ENCODE results near the gene LARP4B. TPM values are rescaled to one million over a fixed set of nuclear protein-coding genes. Genes with fewer than 3 reads are reported as not detected.

Gene LARP4B
- total and polyA plus RNA-seq, 2 donors (not counting 1 experiment from before 2014, with no cell fraction given) = 35.6 to 129 TPM

GRCh38 chr10:804787-805619 lies 126.5 kb downstream of the LARP4B start:
- Histone ChIP-seq H3K27ac (ENCODE audit: low read length in 2 of 2) (no peak overlapping the region), H3K4me2 (replicated peaks; ENCODE audit: low read depth, low read length, poor library complexity, severe bottlenecking) (peak overlapping the region; percentile 29), H4K20me1 (ENCODE audit: control insufficient read depth, insufficient read depth, low read length, poor library complexity, severe bottlenecking) (no peaks in the 10 kb centered on the region), H3K9me3 (ENCODE audit: control extremely low read depth in 1 of 3, control insufficient read depth in 2 of 3, insufficient read depth in 1 of 3, low read length in 2 of 3) (no peaks in the 10 kb centered on the region), H2AFZ (ENCODE audit: insufficient read depth, low read depth, low read length, poor library complexity, severe bottlenecking) (no peak overlapping the region), H3K4me3 (ENCODE audit: control extremely low read depth in 1 of 5, extremely low read depth in 1 of 5, insufficient read depth in 1 of 5, low read depth in 2 of 5, low read length in 4 of 5) (no peak overlapping the region), H3K36me3 (replicated peaks in 1 of 2; ENCODE audit: control extremely low read depth in 1 of 2, control insufficient read depth in 1 of 2, extremely low read depth in 1 of 2, insufficient read depth in 2 of 2, low read length in 1 of 2) (peaks cover 6 to 35% of the 10 kb centered on the region in 2 experiments), H3K4me1 (ENCODE audit: control insufficient read depth in 2 of 2, insufficient read depth in 2 of 2, low read length in 2 of 2) (peaks cover 0 to 11% of the 10 kb centered on the region in 2 donors), H3K9ac (ENCODE audit: low read length) (no peak overlapping the region), H3K79me2 (ENCODE audit: control insufficient read depth, insufficient read depth, low read length) (no peaks in the 10 kb centered on the region), H3K27me3 (replicated peaks in 1 of 4; ENCODE audit: control extremely low read depth in 1 of 4, control insufficient read depth in 3 of 4, insufficient read depth in 4 of 4, low read length in 3 of 4) (no peaks in the 10 kb centered on the region)
- ChIA-PET POLR2A (no interaction called here), CTCF (interaction anchor here (0.6 kb wide), 1 partner anchor 8 kb away, joined by 4 read pairs; no protein-coding TSS in a partner anchor)
- Mint-ChIP-seq H3K4me3 (no peak overlapping the region), H3K9me3 (ENCODE audit: insufficient read depth) (peaks cover 4% of the 10 kb centered on the region), H3K27ac (peak overlapping the region; percentile 6), H3K27me3 (no peaks in the 10 kb centered on the region), H3K4me1 (peaks cover 12% of the 10 kb centered on the region)
- WGBS (ENCODE audit: insufficient coverage) = 83% methylated on average over 53 of the region's 53 CpGs
- no peak for DNase-seq
- intact Hi-C loops (cut with micrococcal nuclease) = no loop called here
- TF ChIP-seq CTCF (IDR thresholded peaks at IDR 0.05) (no peak), EZH2 (IDR thresholded peaks at IDR 0.05; ENCODE audit: borderline replicate concordance, insufficient read depth, low read depth, low read length, poor library complexity, severe bottlenecking) (no peak)
- ATAC-seq (ENCODE audit: low read depth) = no peak

GRCh38 chr10:804191-804781 lies 127.2 kb downstream of the LARP4B start:
- Mint-ChIP-seq H3K4me1 (peaks cover 12% of the 10 kb centered on the region), H3K9me3 (ENCODE audit: insufficient read depth) (peaks cover 4% of the 10 kb centered on the region), H3K27me3 (no peaks in the 10 kb centered on the region), H3K27ac (no peak overlapping the region), H3K4me3 (no peak overlapping the region)
- Histone ChIP-seq H3K9ac (ENCODE audit: low read length) (no peak overlapping the region), H3K27ac (ENCODE audit: low read length in 2 of 2) (no peak overlapping the region), H2AFZ (ENCODE audit: insufficient read depth, low read depth, low read length, poor library complexity, severe bottlenecking) (no peak overlapping the region), H3K27me3 (replicated peaks in 1 of 4; ENCODE audit: control extremely low read depth in 1 of 4, control insufficient read depth in 3 of 4, insufficient read depth in 4 of 4, low read length in 3 of 4) (no peaks in the 10 kb centered on the region), H3K4me1 (ENCODE audit: control insufficient read depth in 2 of 2, insufficient read depth in 2 of 2, low read length in 2 of 2) (peaks cover 0 to 11% of the 10 kb centered on the region in 2 donors), H3K9me3 (ENCODE audit: control extremely low read depth in 1 of 3, control insufficient read depth in 2 of 3, insufficient read depth in 1 of 3, low read length in 2 of 3) (no peaks in the 10 kb centered on the region), H3K4me2 (replicated peaks; ENCODE audit: low read depth, low read length, poor library complexity, severe bottlenecking) (peak overlapping the region; percentile 29), H3K79me2 (ENCODE audit: control insufficient read depth, insufficient read depth, low read length) (no peaks in the 10 kb centered on the region), H4K20me1 (ENCODE audit: control insufficient read depth, insufficient read depth, low read length, poor library complexity, severe bottlenecking) (no peaks in the 10 kb centered on the region), H3K36me3 (replicated peaks in 1 of 2; ENCODE audit: control extremely low read depth in 1 of 2, control insufficient read depth in 1 of 2, extremely low read depth in 1 of 2, insufficient read depth in 2 of 2, low read length in 1 of 2) (peaks cover 6 to 30% of the 10 kb centered on the region in 2 experiments), H3K4me3 (ENCODE audit: control extremely low read depth in 1 of 5, extremely low read depth in 1 of 5, insufficient read depth in 1 of 5, low read depth in 2 of 5, low read length in 4 of 5) (no peak overlapping the region)
- no peak for TF ChIP-seq CTCF (IDR thresholded peaks at IDR 0.05)
- TF ChIP-seq EZH2 (IDR thresholded peaks at IDR 0.05; ENCODE audit: borderline replicate concordance, insufficient read depth, low read depth, low read length, poor library complexity, severe bottlenecking) = no peak
- CTCF ChIA-PET = no interaction called here
- DNase-seq = no peak
- no peak for ATAC-seq (ENCODE audit: low read depth)
- POLR2A ChIA-PET = no interaction called here
- intact Hi-C loops (cut with micrococcal nuclease) = no loop called here
- WGBS (ENCODE audit: insufficient coverage) = 58% methylated on average over 16 of the region's 20 CpGs

All from B cell (primary cell).